ENCODE measurements around the gene PCNA.

PCNA gene

DNA sequence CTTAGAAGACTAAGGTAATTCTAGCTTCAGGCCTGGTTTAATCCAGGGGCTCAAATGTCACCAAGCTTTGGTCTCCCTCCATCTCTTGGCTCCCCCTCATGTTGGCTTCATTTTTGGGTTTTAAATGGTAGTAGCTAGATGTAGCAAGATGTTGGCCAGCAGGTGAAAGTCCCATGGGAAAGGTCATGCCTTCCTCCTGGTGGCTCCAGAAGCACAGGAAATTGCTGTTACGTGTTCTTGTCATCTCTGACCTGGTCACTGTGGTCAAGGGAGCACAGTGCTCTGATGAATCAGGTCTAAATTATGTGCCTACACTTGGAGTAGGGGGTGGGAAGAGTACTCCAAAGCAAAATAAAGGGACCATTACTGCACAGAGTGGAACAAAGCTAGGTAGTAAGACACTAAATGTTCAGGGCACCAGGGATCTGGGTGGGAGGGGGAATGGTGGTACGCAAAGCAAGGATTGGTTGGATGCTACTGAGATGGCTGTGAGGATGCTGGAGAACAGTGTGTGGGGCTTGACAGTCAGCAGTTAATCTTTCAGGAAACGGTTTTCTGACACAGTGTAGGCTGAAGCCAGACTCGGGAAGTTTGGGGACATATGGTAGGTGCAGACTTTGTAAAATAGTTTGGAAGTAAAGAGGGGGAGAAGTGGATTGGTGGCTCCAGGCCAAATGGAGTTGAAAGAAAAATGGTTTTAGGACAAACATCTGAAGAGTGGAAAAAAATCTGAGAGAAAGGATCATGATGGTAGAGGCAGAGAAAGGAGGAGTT lies 37.1 kb upstream of the PCNA start:
- H3K4me2 ChIP-seq (ENCODE audit: low read depth, low read length, poor library complexity, severe bottlenecking), result peak overlapping the region; percentile 40
- H3K36me3 ChIP-seq (ENCODE audit: insufficient read depth, low read length), result no peaks in the 10 kb centered on the region
- peaks cover 19% of the 10 kb centered on the region for H3K4me1 ChIP-seq (ENCODE audit: insufficient read depth, low read length, poor library complexity, severe bottlenecking)
- H3K4me3 ChIP-seq (ENCODE audit: low read length, poor library complexity, severe bottlenecking), result no peak overlapping the region
- no peaks in the 10 kb centered on the region for H4K20me1 ChIP-seq (ENCODE audit: insufficient read depth, low read length, poor library complexity, severe bottlenecking)
- H2AFZ ChIP-seq (ENCODE audit: low read length), result no peak overlapping the region
- no peak overlapping the region for H3K9ac ChIP-seq (ENCODE audit: low read depth, low read length, poor library complexity, severe bottlenecking)
- H3F3A ChIP-seq (ENCODE audit: low read depth), result no peaks in the 10 kb centered on the region
- H3K27me3 ChIP-seq (ENCODE audit: insufficient read depth, low read length, poor library complexity, severe bottlenecking), result no peaks in the 10 kb centered on the region
- peaks cover 52% of the 10 kb centered on the region for H3K79me2 ChIP-seq (ENCODE audit: insufficient read depth, low read length)
- no peak for TF ChIP-seq EZH2phosphoT487 (IDR thresholded peaks at IDR 0.05; ENCODE audit: borderline replicate concordance)
- H3K9me3 ChIP-seq (ENCODE audit: insufficient read depth, low read depth, low read length), result no peaks in the 10 kb centered on the region
- no peaks in the 10 kb centered on the region for H3K9me2 ChIP-seq (replicated peaks; ENCODE audit: low read depth, low read length)

DNA sequence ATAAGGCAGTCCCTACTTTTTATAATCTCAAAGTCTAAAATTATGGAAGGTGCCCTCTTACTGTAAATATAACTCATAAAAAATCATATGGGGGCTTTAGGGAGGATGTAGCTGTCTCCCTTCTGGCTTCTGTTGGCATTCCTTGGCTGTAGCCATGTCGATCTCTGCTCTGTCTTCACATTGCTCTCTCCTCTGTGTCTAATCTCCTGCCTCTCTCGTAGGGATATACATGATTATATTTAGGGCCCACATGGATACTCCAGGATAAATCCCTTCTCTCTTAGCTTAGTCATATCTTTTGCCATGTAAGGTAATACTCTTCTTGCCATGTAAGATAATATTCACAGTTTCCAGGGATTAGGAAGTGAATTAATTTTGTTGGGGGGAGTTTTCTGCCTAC lies 35.6 kb upstream of the PCNA start:
- Histone ChIP-seq H2AFZ (ENCODE audit: low read length) (no peak overlapping the region), H3F3A (ENCODE audit: low read depth) (no peaks in the 10 kb centered on the region), H3K36me3 (ENCODE audit: insufficient read depth, low read length) (no peaks in the 10 kb centered on the region), H3K4me2 (ENCODE audit: low read depth, low read length, poor library complexity, severe bottlenecking) (no peak overlapping the region), H3K9me3 (ENCODE audit: insufficient read depth, low read depth, low read length) (no peaks in the 10 kb centered on the region), H3K4me1 (ENCODE audit: insufficient read depth, low read length, poor library complexity, severe bottlenecking) (peaks cover 14% of the 10 kb centered on the region), H3K9ac (ENCODE audit: low read depth, low read length, poor library complexity, severe bottlenecking) (no peak overlapping the region), H3K9me2 (replicated peaks; ENCODE audit: low read depth, low read length) (no peaks in the 10 kb centered on the region), H4K20me1 (ENCODE audit: insufficient read depth, low read length, poor library complexity, severe bottlenecking) (no peaks in the 10 kb centered on the region), H3K27me3 (ENCODE audit: insufficient read depth, low read length, poor library complexity, severe bottlenecking) (no peaks in the 10 kb centered on the region), H3K4me3 (ENCODE audit: low read length, poor library complexity, severe bottlenecking) (no peak overlapping the region), H3K79me2 (ENCODE audit: insufficient read depth, low read length) (peaks cover 54% of the 10 kb centered on the region)
- no peak for TF ChIP-seq EZH2phosphoT487 (IDR thresholded peaks at IDR 0.05; ENCODE audit: borderline replicate concordance)
- TF ChIP-seq, protein P1, sequence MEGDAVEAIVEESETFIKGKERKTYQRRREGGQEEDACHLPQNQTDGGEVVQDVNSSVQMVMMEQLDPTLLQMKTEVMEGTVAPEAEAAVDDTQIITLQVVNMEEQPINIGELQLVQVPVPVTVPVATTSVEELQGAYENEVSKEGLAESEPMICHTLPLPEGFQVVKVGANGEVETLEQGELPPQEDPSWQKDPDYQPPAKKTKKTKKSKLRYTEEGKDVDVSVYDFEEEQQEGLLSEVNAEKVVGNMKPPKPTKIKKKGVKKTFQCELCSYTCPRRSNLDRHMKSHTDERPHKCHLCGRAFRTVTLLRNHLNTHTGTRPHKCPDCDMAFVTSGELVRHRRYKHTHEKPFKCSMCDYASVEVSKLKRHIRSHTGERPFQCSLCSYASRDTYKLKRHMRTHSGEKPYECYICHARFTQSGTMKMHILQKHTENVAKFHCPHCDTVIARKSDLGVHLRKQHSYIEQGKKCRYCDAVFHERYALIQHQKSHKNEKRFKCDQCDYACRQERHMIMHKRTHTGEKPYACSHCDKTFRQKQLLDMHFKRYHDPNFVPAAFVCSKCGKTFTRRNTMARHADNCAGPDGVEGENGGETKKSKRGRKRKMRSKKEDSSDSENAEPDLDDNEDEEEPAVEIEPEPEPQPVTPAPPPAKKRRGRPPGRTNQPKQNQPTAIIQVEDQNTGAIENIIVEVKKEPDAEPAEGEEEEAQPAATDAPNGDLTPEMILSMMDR (conservative IDR thresholded peaks at IDR 0.05; ENCODE audit: low read length), result no peak

DNA sequence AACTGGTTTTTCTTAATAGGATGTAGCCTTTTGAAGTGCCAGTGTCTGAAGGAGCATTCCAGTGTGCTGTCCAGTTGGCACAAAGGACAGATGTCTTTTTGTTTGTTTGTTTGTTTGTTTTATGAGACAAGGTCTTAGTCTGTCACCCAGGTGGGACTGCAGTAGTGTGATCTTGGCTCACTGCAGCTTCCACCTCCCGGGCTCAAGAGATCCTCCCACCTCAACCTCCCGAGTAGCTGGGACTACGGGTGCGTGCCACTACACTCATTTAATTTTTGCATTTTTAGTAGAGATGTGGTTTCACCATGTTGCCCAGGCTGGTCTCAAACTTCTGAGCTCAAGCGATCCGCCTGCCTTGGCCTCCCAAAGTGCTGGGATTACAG lies 34.8 kb upstream of the PCNA start:
- Histone ChIP-seq H2AFZ (ENCODE audit: low read length) (no peak overlapping the region), H3K9me2 (replicated peaks; ENCODE audit: low read depth, low read length) (no peaks in the 10 kb centered on the region), H3K9me3 (ENCODE audit: insufficient read depth, low read depth, low read length) (no peaks in the 10 kb centered on the region), H3K4me2 (ENCODE audit: low read depth, low read length, poor library complexity, severe bottlenecking) (no peak overlapping the region), H3F3A (ENCODE audit: low read depth) (no peaks in the 10 kb centered on the region), H3K4me3 (ENCODE audit: low read length, poor library complexity, severe bottlenecking) (no peak overlapping the region), H3K4me1 (ENCODE audit: insufficient read depth, low read length, poor library complexity, severe bottlenecking) (peaks cover 14% of the 10 kb centered on the region), H3K27me3 (ENCODE audit: insufficient read depth, low read length, poor library complexity, severe bottlenecking) (no peaks in the 10 kb centered on the region), H3K9ac (ENCODE audit: low read depth, low read length, poor library complexity, severe bottlenecking) (no peak overlapping the region), H3K79me2 (ENCODE audit: insufficient read depth, low read length) (peaks cover 55% of the 10 kb centered on the region), H3K36me3 (ENCODE audit: insufficient read depth, low read length) (no peaks in the 10 kb centered on the region), H4K20me1 (ENCODE audit: insufficient read depth, low read length, poor library complexity, severe bottlenecking) (no peaks in the 10 kb centered on the region)
- TF ChIP-seq, protein P1 (conservative IDR thresholded peaks at IDR 0.05; ENCODE audit: low read length), result no peak
- TF ChIP-seq EZH2phosphoT487 (IDR thresholded peaks at IDR 0.05; ENCODE audit: borderline replicate concordance), result no peak

Measured in Loucy (cell line).